ENCODE measurements around the gene OR2J3.

GRCh38 chr6:29131691-29132090 is 23.8 kb downstream of the OR2J3 start:
- TF ChIP-seq CTCF (IDR thresholded peaks at IDR 0.05), result no peak
- TF ChIP-seq POLR2AphosphoS5 (IDR thresholded peaks at IDR 0.05), result no peak
